ENCODE results near the gene MEIKIN. TPM values are rescaled to one million over a fixed set of nuclear protein-coding genes. Genes with fewer than 3 reads are reported as not detected.

Gene MEIKIN
- total and polyA plus RNA-seq, 2 of the 8 experiments (the other 6 are each of a cell fraction or from before 2014, with no cell fraction given): not detected

DNA sequence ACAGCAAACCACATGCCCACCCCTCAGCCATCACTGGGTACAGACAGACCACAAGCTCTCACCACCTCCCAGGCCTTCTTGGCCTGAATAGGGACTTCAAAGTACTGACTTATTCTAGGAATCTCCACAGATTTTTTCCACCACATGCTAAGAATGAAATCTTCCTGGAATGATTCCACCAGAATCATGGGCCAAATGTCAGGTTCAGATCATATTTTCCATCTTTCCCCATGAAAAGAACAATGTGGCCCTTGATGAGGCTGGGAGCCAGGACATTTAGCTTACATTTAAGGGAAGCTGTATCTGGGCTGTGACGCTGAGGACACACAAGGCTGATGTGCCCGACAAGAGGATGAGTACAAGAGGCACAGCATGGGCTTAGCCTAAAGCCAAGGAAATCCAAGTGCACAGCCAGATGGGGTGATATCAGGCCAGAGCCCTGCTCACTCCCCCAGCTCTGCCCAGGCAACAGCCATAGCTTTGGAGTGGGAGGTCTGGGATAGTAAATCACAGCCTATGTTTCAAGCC, 37.8 kb upstream of the MEIKIN start:
- H3K18ac ChIP-seq (ENCODE audit: extremely low read depth, low read length): no peak overlapping the region
- WGBS, 2 experiments (ENCODE audit: extremely low coverage in 1 of 2, insufficient coverage in 1 of 2, insufficient read length in 1 of 2, insufficient replicate concordance in 2 of 2, low coverage in 1 of 2, low lambda C conversion rate in 2 of 2, missing lambda C conversion rate in 1 of 2): 93% methylated on average over 2 of the region's 2 CpGs; no CpG with 5 or more reads in 1 of the 2 experiments

More for the DNA sequence above, 37.8 kb upstream of the MEIKIN start:
- H2BK5ac ChIP-seq (ENCODE audit: low read depth, low read length): no peak overlapping the region
- no peak overlapping the region for H2BK12ac ChIP-seq (ENCODE audit: low read depth, low read length)
- no peak overlapping the region for H3K4me3 ChIP-seq (ENCODE audit: extremely low read depth in 1 of 4, insufficient read depth in 2 of 4, low read depth in 3 of 4, low read length in 4 of 4)
- H3K36me3 ChIP-seq (ENCODE audit: control insufficient read depth in 2 of 4, insufficient read depth in 4 of 4, low read length in 3 of 4): no peaks in the 10 kb centered on the region
- H2BK20ac ChIP-seq (ENCODE audit: low read length): no peak overlapping the region
- H3K9ac ChIP-seq (replicated peaks in 1 of 4; ENCODE audit: extremely low read depth in 1 of 4, low read depth in 3 of 4, low read length in 3 of 4): no peak overlapping the region
- FAIRE-seq (no peak), DNase-seq (ENCODE audit: low read depth in 1 of 2, low spot score in 2 of 2) (no peak)
- no peak overlapping the region for H4K5ac ChIP-seq (ENCODE audit: insufficient read length, low read depth, low read length)
- H3K56ac ChIP-seq (replicated peaks; ENCODE audit: insufficient read length, low read depth, low read length): no peak overlapping the region
- H2AK5ac ChIP-seq (ENCODE audit: low read depth, low read length): no peak overlapping the region
- H2AFZ ChIP-seq (ENCODE audit: low read length): no peak overlapping the region
- no peak overlapping the region for H4K8ac ChIP-seq (ENCODE audit: extremely low read depth, insufficient read depth, low read length)
- no peaks in the 10 kb centered on the region for H3K27me3 ChIP-seq (replicated peaks in 1 of 4; ENCODE audit: control insufficient read depth in 3 of 4, extremely low read depth in 1 of 4, insufficient read depth in 3 of 4, low read length in 3 of 4)
- no peaks in the 10 kb centered on the region for H3K79me1 ChIP-seq (ENCODE audit: low read depth, low read length)
- no peak overlapping the region for H3K27ac ChIP-seq (ENCODE audit: low read depth, low read length)
- no peaks in the 10 kb centered on the region for H3K4me1 ChIP-seq (replicated peaks in 1 of 4; ENCODE audit: control insufficient read depth in 3 of 4, insufficient read depth in 4 of 4, low read length in 3 of 4)
- no peak overlapping the region for H3K23ac ChIP-seq (ENCODE audit: insufficient read length)
- H3K79me2 ChIP-seq (ENCODE audit: control insufficient read depth in 1 of 2, insufficient read depth in 2 of 2, low read length in 2 of 2): no peaks in the 10 kb centered on the region
- H4K20me1 ChIP-seq (replicated peaks in 1 of 2; ENCODE audit: control insufficient read depth in 1 of 2, insufficient read depth in 2 of 2, low read length in 2 of 2): no peaks in the 10 kb centered on the region
- CTCF ChIA-PET (ENCODE audit: partially characterized antibody): interaction anchor here (0.6 to 1.5 kb wide), 3 partner anchors 8 to 24 kb away, joined by 3 read pairs; no protein-coding TSS in a partner anchor
- H2BK15ac ChIP-seq (ENCODE audit: low read length): no peak overlapping the region
- H3K4ac ChIP-seq (replicated peaks; ENCODE audit: insufficient read length, low read depth, low read length): no peak overlapping the region
- no peaks in the 10 kb centered on the region for H3K9me3 ChIP-seq (ENCODE audit: insufficient read depth in 2 of 2, low read depth in 1 of 2, low read length in 1 of 2)
- H4K91ac ChIP-seq (replicated peaks; ENCODE audit: insufficient read length, low read length): no peak overlapping the region
- TF ChIP-seq POLR2A (IDR thresholded peaks at IDR 0.05; ENCODE audit: control extremely low read depth in 1 of 2, low read depth in 2 of 2, low read length in 2 of 2) (no peak), SP1 (IDR thresholded peaks at IDR 0.05; ENCODE audit: low read depth, low read length) (no peak)
- H3K23me2 ChIP-seq (ENCODE audit: low read depth, low read length): no peaks in the 10 kb centered on the region
- H3K4me2 ChIP-seq (ENCODE audit: insufficient read depth in 1 of 2, low read depth in 2 of 2, low read length in 2 of 2): no peak overlapping the region
- POLR2A ChIA-PET (ENCODE audit: partially characterized antibody): no interaction called here
- no peak overlapping the region for H2BK120ac ChIP-seq (replicated peaks; ENCODE audit: low read depth, low read length)
- no peak overlapping the region for H3K14ac ChIP-seq (ENCODE audit: insufficient read length)
